ENCODE results near the gene MGA. TPM values are rescaled to one million over a fixed set of nuclear protein-coding genes. Genes with fewer than 3 reads are reported as not detected.

The MGA gene
- total RNA-seq, 2 donors from 2014 or later = 42.9 to 62.5 TPM

- no peak for TF ChIP-seq POLR2A (IDR thresholded peaks at IDR 0.05)
- no peak for TF ChIP-seq POLR2AphosphoS5 (IDR thresholded peaks at IDR 0.05)
- TF ChIP-seq CTCF (IDR thresholded peaks at IDR 0.05) = no peak
- DNase-seq (ENCODE audit: low spot score) = no peak
- H3K27ac ChIP-seq = no peak overlapping the region
- 90% methylated on average over 2 of the region's 2 CpGs for whole genome bisulfite sequencing
- H3K36me3 ChIP-seq = no peaks in the 10 kb centered on the region
- H3K4me3 ChIP-seq = no peak overlapping the region
- intact Hi-C loops (cut with DNase I) = no loop called here
- H3K9me3 ChIP-seq = no peaks in the 10 kb centered on the region
- H3K27me3 ChIP-seq (replicated peaks; ENCODE audit: insufficient read depth) = no peaks in the 10 kb centered on the region
- H3K4me1 ChIP-seq (replicated peaks) = no peaks in the 10 kb centered on the region
Measured at GRCh38 chr15:41656188-41656587, 4.0 kb upstream of the MGA start.

- Histone ChIP-seq H3K36me3 (no peaks in the 10 kb centered on the region), H3K4me3 (no peak overlapping the region), H3K9me3 (no peaks in the 10 kb centered on the region), H3K27ac (no peak overlapping the region), H3K27me3 (replicated peaks; ENCODE audit: insufficient read depth) (no peaks in the 10 kb centered on the region), H3K4me1 (replicated peaks) (no peaks in the 10 kb centered on the region)
- intact Hi-C loops (cut with DNase I) = no loop called here
- no peak for TF ChIP-seq POLR2AphosphoS5 (IDR thresholded peaks at IDR 0.05)
- no peak for TF ChIP-seq CTCF (IDR thresholded peaks at IDR 0.05)
- no peak for TF ChIP-seq POLR2A (IDR thresholded peaks at IDR 0.05)
- no peak for DNase-seq (ENCODE audit: low spot score)
- 62% methylated on average over 1 of the region's 1 CpG for WGBS
Measured at GRCh38 chr15:41658689-41659088, 1.5 kb upstream of the MGA start.

- 91% methylated on average over 2 of the region's 2 CpGs for WGBS
- H3K9me3 ChIP-seq = no peaks in the 10 kb centered on the region
- H3K27ac ChIP-seq = no peak overlapping the region
- H3K27me3 ChIP-seq (replicated peaks; ENCODE audit: insufficient read depth) = no peaks in the 10 kb centered on the region
- no peak for DNase-seq (ENCODE audit: low spot score)
- no peak overlapping the region for H3K4me3 ChIP-seq
- TF ChIP-seq POLR2AphosphoS5 (IDR thresholded peaks at IDR 0.05) (no peak), POLR2A (IDR thresholded peaks at IDR 0.05) (no peak), CTCF (IDR thresholded peaks at IDR 0.05) (no peak)
- no peaks in the 10 kb centered on the region for H3K36me3 ChIP-seq
- H3K4me1 ChIP-seq (replicated peaks) = no peaks in the 10 kb centered on the region
- intact Hi-C loops (cut with DNase I) = no loop called here
Measured at GRCh38 chr15:41659190-41659589, 1.0 kb upstream of the MGA start.

- no peaks in the 10 kb centered on the region for H3K36me3 ChIP-seq
- WGBS = 11% methylated on average over 21 of the region's 21 CpGs
- peak overlapping the region; percentile 38 to 50 for H3K4me3 ChIP-seq
- intact Hi-C loops (cut with DNase I) = loop anchor here (5.0 kb wide), 1 partner anchor 38 kb away; no protein-coding TSS in a partner anchor
- no peaks in the 10 kb centered on the region for H3K9me3 ChIP-seq
- no peaks in the 10 kb centered on the region for H3K4me1 ChIP-seq (replicated peaks)
- peak overlapping the region; percentile 75 to 82 for H3K27ac ChIP-seq
- H3K27me3 ChIP-seq (replicated peaks; ENCODE audit: insufficient read depth) = no peaks in the 10 kb centered on the region
- no peak for DNase-seq (ENCODE audit: low spot score)
- no peak for TF ChIP-seq CTCF (IDR thresholded peaks at IDR 0.05)
- no peak for TF ChIP-seq POLR2A (IDR thresholded peaks at IDR 0.05)
- no peak for TF ChIP-seq POLR2AphosphoS5 (IDR thresholded peaks at IDR 0.05)
Measured at GRCh38 chr15:41659855-41660234, 360 bp upstream of the MGA start.

- Histone ChIP-seq H3K27me3 (replicated peaks; ENCODE audit: insufficient read depth) (no peaks in the 10 kb centered on the region), H3K4me3 (peak overlapping the region; percentile 38 to 50), H3K9me3 (no peaks in the 10 kb centered on the region), H3K4me1 (replicated peaks) (no peaks in the 10 kb centered on the region), H3K27ac (peak overlapping the region; percentile 75 to 82), H3K36me3 (no peaks in the 10 kb centered on the region)
- WGBS = 3% methylated on average over 9 of the region's 9 CpGs
- TF ChIP-seq POLR2A (IDR thresholded peaks at IDR 0.05) (no peak), POLR2AphosphoS5 (IDR thresholded peaks at IDR 0.05) (no peak), CTCF (IDR thresholded peaks at IDR 0.05) (no peak)
- intact Hi-C loops (cut with DNase I) = loop anchor here (5.0 kb wide), 1 partner anchor 39 kb away; no protein-coding TSS in a partner anchor
- no peak for DNase-seq (ENCODE audit: low spot score)
Measured at GRCh38 chr15:41661078-41661517, 893 bp downstream of the MGA start.
